GDM1 (cell line): Measurements from ENCODE around the gene POLD2.

Source experiments
- DNase-seq: peaks from one replicate; lab custom pipeline; 2025; lab: John Stamatoyannopoulos, UW

Gene POLD2

GRCh38 chr7:44152971-44153947, 29.9 kb upstream of the POLD2 start:
- DNase-seq: no peak

GRCh38 chr7:44151956-44152355, 28.6 kb upstream of the POLD2 start:
- no peak for DNase-seq

GRCh38 chr7:44150966-44151941, 27.9 kb upstream of the POLD2 start:
- DNase-seq: no peak

GRCh38 chr7:44150466-44150832, 27.1 kb upstream of the POLD2 start:
- no peak for DNase-seq

- DNase-seq: no peak
Measured at GRCh38 chr7:44149571-44150465, 26.5 kb upstream of the POLD2 start.

- DNase-seq: no peak
Measured at GRCh38 chr7:44148961-44149536, 25.7 kb upstream of the POLD2 start.

- no peak for DNase-seq
Measured at GRCh38 chr7:44148166-44148565, 24.8 kb upstream of the POLD2 start.

- DNase-seq: no peak
Measured at GRCh38 chr7:44147026-44147991, 24.0 kb upstream of the POLD2 start.

GRCh38 chr7:44145969-44146911, 22.9 kb upstream of the POLD2 start:
- DNase-seq: no peak

GRCh38 chr7:44145479-44145968, 22.2 kb upstream of the POLD2 start:
- no peak for DNase-seq

GRCh38 chr7:44144968-44145478, 21.7 kb upstream of the POLD2 start:
- no peak for DNase-seq

GRCh38 chr7:44144426-44144967, 21.1 kb upstream of the POLD2 start:
- DNase-seq: no peak

GRCh38 chr7:44143646-44144250, 20.4 kb upstream of the POLD2 start:
- DNase-seq: no peak

- DNase-seq: no peak
Measured at GRCh38 chr7:44142028-44142427, 18.7 kb upstream of the POLD2 start.

- DNase-seq: no peak
Measured at GRCh38 chr7:44141221-44141850, 18.0 kb upstream of the POLD2 start, which contains the start of gene MYL7. MYL7 (minus strand) TSS chr7:44141332; CDS start chr7:44141305, 27 bp downstream.

GRCh38 chr7:44140341-44140740, 17.0 kb upstream of the POLD2 start:
- no peak for DNase-seq
